Suppressor macrophage (primary cell): ENCODE data around the gene ZMIZ1.

ENCODE experiments used
- DNase-seq, 4 experiments: peaks; one replicate each; pipeline ENCODE4 v3.0.0-alpha.2; 2020 to 2022

ZMIZ1 gene

DNA sequence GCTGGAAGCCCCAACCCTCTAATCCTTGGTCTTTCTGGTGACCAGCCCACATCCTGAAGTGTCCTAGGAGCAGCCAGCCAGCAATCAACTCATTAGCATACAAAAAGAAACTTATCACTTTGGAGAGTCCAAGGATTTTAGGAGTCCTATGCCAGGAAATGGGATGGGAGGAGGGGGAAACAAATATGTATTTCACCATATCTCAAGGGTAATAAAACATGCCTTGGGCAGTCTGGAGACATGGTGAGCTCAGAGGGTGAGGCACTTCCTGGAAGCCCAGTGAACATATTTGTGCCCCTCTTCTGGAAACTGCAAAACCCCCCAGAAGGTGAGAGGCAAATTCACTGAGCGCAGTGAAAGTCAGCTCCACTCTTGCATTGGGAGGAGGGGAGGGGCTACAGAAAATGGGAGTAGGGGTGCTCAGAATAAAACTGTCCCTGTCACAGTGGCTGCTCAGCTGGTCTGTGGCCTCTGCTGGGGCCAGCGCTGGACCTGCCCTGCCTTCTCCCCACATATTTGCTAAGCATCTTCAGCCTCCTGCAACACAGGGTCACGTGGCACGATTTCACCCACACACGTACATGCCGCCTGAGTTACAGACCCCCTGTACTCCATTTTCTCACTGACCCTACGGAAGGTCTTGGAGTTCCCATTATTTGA, 17.7 kb upstream of the ZMIZ1 start:
- no peak for DNase-seq

DNA sequence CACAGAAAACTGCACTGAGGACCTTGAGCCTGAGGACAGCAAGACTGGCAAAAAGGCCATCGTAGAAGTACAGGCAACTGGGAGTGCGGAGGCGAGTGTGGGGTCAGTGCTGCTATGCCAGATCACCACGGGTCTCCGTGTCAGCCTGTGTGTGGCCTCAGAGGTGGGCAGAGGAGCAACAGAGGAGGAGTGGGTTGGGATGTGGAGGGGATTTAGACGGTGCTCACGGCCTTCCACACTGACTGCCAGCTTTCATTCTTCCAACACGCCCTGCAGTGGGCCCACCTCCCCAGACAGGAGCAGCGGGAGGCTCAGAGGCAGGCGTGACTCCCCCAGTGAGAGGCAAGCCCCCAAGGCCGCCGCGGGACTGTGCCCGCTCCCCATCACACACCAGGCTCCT, 17.0 kb upstream of the ZMIZ1 start:
- DNase-seq = no peak

DNA sequence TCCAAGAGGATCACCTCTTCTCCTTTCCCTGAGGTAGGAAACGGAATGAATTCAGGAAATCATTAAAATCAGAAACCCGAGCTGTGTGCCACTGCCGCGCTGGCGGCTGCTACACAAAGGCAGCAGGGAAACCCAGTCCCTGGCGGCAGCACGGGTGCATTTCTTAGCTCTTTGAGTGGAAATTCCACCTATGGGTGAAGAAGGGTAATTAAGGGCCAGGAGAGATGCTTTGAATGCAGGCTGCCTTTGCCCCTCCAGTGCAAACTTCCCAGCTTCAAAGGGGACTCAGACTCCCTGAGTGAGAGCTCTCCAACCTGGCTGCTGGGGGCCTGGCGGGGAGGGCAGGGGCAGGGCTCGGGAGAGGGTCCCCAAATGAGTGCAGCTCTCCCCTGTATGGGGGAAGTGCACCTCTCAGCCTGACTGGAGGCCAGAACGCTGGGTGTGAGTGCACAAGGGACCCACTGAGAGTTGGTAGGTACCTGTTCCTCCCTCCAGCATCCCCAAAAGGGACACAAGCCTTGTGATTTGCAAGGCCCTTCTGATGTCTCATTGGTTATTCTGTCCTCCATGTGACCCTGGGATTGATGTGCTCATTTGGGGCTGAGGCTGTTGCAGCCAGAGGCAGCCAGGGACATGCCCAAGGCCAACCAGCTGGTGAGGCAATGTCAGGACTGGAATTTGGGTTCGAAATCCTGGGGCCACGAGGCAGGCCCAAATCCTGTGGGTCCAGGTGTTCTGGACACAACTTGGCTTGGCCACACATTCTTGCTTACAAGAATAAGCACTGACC, 16.3 kb upstream of the ZMIZ1 start:
- DNase-seq = peak; percentile 42 to 69 (median 62)

DNA sequence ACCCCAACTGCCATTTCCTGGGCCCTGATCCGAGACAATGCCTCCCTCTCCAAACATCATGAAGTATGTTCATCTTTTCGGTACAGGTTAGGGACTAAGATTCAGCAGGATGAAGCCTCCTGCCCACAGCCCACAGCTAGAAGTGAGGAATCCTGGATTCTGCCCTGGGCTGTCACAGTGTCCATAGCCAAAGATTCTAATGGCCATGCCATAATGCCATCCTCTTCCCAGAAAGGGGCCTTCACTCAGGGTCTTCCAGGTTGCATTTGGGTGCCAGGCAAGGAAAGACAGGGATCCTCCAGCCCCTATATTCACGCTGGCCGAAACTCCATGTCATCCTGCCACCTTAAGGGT, 15.7 kb upstream of the ZMIZ1 start:
- DNase-seq = no peak

DNA sequence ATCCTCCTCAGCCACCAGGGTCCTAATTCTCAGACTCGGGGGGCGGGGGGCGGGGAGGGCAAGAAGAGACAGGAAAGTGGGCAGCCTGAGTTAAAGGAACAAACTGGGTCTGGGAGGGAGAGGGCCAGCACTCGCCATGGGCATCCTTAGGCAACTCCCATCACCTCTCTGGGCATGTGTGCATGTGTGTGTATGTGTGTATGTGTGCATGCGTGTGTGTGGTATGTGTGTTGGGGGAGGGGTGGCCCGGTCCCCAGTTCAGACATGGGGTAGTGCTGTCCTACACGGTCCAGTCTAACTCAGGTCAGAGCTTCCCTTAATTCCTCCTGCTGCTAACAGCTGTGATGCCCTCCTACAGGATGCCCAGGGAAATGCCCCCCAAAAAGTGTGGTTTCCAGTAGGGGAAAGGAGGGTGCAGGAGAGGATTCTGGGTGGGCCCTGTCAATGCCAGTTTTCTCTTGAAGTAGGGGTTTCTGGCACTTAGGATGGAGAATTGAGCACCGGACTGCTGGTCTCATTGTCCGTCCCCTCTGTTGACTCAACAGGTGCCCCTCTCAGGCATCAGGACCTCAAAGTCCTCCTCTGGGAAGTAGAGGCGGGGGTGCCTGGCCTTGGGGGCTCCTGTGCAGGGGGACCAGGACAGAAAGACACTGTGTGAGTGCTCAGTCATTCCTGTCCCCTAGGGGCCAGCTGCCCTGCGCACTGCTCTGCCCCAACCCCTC, 15.1 kb upstream of the ZMIZ1 start:
- DNase-seq = no peak

DNA sequence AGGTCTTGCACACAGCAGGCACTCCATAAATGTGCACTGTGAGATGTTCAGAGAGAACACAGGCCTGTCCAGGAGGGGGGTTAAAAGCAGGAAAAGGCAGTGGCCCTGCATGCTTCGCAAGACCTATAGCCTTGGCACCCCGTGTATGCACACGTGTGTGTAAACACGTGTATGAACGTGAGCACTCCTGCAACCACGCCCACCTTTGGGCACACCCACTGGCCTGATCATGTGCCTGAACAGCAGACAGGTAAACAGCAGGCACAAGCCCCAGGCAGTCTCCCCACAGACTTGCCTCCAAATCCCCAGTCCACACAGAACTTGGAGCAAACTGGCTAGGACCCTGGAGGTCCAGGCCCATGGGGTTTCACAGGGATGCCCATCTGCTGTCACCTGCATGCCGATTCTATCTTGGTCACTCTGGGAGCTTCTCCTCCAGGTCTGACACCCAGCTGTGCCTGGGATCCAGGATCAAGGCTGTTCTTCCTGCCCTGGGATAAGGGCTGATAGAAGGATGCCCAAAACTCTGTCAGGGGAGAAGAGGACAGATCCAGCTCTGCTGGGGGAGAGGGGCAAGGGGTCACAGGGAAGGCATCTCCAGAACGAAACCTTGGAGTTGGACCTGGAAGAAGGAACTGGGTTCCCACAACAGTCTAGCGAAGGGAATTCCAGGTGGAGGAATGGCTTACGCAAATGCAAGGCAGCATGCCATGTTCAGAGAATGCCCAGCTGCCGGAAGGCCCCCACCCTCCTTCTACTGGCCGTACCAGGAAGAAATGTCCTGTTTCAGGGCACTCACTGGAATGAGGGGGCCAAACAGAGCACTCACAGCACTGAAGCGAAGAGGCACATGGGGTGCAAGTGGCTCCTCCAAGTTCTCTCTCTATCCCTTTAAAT, 14.3 kb upstream of the ZMIZ1 start:
- no peak for DNase-seq

DNA sequence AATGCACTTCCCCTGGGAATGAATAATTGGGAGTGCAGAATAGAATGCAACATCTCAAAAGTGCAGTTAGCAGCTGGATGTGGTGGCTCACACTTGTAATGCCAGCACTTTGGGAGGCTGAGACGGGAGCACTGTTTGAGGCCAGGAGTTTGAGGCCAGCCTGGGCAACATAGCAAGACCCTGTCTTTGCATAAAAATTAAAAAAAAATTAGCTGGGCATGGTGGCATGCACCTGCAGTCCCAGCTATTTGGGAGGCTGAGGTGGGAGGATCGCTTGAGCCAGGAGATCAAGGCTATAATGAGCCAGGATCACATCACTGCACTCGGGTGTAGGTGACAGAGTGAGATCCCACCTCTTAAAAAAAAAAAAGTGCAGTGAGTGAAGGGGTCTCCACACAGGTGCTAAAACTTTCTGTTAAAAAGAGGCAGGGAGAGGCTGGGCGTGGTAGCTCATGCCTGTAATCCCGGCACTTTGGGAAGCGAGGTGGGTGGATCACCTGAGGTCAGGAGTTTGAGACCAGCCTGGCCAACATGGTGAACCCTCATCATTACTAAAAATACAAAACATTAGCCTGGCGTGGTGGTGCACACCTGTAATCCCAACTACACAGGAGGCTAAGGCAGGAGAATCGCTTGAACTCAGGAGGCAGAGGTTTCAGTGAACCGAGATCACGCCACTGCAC, 13.5 kb upstream of the ZMIZ1 start:
- no peak for DNase-seq

DNA sequence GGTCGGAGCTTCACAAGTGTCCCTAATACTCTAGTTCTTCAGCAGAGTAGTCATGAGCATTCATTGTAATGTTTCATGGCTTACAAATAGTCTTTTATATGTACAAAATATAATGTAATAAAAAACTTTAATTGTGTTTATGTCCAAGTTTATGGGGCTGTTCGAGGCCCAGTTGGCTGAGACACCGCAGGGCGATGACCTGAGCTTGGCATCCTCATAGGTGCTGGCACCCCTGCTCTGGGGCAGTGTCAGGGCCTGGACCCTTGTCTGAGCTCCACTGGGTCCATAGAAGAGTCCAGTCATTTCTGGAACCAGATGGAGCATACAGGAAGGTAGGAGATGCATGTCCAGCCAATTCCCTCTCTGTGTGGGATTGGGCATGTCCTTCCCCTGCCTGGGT, 12.9 kb upstream of the ZMIZ1 start:
- no peak for DNase-seq

DNA sequence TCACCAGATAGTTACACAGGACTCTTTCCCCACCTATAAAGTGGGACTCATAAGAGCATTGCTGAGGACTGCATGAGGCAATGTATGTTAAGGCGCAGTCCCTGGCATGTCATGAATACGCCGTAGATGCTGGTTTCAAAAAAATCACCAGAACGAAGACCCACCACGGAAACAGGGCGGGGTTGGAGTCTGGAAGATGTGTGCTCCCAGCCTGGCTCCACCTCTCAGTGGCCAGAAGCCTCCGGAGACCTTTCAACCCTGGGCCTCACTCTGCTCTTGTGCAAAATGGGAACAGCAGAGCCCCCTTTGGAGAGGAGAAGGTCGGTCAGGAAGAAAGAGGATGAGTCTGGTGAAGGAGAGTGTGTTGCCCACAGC, 12.4 kb upstream of the ZMIZ1 start:
- DNase-seq = peak in 1 of 4 experiments; percentile 1

DNA sequence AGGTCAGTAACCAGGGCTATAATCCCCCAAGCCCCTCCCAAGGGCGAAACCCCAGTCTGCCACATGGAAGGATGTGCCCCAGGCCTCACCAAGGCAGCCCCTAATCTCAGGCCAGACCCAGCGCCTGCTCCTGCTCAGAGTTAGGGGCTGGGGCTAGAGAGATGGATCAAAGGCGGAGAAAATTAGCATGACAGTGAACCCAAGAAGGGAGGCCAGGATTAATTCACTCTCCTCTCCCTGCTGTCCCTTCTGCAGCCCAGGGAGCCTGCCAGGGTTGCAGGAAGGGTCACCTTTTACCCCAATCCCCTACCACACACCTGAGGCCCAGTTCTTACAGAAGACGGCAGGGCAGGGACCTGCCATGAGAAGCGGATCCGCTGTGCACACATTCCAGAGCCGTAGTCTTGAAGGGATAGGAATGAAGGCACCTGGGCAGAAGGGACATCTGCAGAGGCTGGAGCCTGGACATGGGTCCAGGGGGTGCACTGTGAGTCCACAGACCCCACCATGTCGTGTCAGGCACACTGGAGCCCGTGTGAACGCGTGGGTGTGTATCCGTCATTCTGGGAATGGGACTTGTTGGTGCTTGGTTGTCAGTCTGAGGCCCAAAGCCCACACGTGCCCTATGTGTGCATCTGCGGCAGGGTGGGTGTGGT, 11.9 kb upstream of the ZMIZ1 start:
- DNase-seq = peak in 1 of 4 experiments; percentile 2

DNA sequence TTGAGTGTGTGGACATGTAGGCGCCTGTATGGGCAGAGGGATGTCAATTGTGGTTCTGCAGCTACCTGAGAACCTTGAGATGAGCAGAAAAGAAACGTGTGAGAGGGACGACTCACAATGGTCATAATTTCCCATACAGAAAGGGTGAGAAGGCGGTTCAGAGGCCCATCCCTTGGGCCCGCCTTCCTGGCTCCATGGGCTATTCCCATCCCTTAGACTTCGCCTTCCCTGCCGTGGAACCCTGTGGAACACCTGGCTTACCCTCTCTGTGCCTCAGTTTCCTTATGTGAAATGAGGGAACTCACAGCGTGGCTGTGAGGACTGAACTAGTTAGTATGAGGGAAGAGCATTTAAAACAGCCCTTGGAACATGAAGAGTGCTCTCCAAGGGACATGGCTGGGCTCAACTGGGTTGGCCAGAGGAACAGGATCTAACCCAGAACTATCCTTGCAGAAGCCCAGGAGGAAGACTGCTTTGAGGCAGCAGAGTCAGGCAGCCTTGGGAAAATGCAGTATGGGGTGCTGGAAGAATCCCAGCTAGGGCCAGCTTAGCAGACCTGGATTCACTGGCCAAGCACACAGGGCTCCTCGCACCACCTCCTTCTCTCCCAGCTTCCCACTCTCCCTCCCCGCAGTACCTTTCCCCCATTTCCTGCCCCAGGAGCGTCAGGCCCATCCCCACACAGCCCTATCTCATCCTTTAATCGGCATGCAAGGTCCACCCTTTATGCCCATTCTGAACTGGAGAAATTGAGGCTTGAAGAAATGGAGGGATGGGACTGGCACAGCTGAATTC, 11.1 kb upstream of the ZMIZ1 start:
- DNase-seq = no peak

DNA sequence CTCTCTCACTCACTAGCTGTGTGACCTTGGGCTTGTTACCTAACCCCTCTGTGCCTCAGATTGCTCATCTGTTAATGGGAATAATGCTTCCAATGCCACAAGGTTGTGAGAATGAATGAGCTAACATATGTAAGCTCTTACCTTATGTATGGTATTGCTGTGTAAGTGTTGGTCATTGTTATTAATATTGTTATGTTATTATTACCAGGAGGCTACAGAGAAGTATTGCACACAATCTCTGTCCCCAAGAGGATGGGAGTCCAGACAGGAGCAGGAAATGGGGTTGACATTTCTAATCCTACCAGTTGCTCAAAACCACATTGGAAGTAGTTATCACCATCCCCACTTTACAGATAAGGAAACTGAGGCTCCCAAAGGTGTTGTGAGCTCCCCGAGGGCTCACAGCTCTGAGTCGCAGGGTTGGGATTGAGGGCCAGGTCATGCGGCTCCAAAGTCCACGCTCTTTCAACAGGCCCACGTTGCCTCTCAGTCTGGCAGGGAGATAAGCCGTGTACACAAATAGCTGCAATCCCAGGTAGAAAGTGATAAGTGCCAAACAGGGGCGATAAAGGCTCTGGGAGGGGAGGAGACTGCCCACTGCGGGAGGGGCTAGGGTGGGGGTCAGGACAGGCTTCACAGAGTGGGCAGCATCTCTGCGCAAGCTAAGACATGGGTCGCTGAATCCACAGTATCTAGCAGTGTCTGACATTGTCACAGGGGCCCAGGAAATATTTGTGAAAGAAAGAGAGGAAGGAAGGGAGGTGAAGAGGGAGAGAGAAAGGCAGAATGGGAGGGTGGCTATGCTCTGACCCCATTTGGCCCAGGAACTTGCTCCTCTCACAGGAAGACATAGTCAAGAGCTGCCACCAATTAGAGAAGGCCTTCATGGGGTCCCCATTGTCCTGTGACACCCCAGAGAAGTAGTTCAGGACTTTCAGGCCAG, 9.6 kb upstream of the ZMIZ1 start:
- no peak for DNase-seq

DNA sequence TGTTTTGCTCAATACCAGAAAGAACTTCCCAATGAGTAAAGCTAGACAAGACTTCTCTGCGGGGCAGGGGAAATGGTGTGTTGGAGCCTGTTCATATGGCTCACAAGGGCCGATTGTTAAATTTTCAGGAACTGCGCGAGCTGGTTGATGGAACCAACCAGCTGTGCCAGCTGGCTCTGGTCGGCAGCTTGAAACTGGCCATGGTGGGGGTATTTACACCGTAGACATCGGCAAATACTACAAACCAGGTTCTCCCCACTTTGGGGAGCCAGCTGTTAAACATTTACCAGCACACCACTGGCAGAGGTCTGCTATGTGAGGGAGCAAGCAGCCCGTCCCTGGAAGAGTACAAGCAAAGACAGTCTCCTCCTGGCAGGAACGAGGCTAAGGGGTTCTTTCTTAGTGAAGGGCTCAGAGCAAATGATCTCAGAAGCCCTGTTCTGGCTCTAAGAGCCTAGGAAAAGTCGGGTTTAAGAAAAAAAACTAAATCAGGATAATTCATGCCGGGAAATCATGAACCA, 8.8 kb upstream of the ZMIZ1 start:
- peak in 3 of 4 experiments; percentile 48 to 62 (median 57) for DNase-seq

DNA sequence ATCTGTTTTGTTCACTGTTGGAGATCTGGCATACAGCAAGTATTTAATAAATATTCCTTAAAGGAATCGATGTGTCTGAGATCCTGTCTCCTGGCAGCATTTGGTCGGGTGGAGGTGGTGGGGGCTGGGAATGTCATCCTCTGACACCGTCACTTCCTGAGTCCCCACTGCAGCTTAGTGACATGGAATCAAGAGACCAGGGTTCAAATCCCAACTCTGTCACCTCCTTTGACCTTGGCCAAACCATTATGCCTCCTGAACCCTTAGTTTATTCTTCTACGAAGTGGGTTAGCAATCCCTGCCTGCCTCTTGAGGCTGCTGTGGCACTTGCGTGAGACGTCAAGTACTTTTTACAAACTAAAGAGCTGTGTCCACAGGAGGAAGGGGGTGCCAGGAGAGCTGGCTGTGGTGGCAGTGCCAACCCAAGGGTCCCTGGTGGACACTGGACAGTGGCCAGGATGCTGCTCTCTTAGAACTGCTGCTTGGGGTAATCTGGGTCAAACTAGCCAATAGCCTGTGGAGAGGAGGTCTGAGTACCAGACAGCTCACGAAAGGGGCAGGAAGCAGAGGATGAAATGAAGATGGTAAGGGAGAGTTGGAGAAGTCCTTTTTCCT, 8.0 kb upstream of the ZMIZ1 start:
- DNase-seq = no peak

DNA sequence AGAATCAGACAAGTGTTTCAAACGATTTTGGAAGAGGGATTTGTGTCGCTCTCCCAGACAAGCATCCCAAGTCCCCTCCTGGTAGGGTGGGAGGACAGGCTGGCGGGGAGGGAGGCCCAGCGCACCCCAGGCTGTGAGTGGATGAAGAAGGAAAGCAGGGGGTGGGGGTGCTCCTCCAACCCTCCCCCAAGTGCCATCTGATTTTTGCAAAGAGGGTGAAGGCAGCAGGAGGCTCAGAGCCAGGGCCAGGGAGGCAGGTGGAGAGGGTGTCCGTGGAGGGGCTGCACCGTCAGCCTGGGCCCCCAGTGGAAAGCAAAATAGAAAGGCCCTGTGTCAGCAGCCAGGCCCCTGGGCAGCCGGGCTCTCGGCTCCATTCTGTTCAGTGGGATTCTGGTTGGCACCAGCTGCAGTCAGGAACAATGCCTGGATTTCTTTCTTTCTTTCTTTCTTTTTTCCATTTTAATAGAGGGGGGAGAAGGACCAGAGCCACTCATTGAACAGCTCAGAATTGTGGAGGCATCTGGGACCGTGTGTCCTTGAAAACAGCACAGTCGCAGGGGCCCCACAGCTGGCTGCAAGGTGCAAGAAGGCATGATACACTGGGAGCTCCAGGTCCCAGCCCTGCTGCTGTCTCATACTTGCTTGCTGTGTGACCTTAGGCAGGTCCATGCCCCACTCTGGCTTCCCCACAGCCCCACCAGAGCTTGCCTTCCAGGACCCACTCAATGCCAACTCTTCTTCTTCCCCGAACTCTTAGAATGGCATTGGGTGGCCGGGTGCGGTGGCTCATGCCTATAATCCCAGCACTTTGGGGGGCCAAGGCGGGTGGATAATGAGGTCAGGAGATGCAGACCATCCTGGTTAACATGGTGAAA, 7.1 kb upstream of the ZMIZ1 start:
- no peak for DNase-seq

DNA sequence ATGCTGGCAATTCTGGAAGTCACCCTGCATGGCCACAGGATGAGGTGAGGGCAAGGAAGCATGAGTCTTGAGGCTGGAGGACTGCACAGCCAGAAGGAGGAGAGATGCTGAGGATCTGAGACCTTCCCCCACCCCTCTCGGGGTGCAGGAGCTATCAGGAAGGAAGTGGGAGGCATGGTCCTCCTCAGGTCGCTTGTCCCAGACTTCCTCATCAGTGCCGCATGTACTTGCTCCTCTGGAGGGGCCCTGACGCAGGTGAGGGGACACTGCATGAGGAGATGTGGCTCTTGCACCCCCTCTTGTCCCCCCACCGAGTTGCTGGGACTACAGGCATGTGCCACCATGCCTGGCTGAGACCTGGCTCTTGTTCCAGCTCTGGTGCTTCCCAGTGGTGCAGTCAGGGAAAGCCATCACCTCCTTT, 5.7 kb upstream of the ZMIZ1 start:
- no peak for DNase-seq

DNA sequence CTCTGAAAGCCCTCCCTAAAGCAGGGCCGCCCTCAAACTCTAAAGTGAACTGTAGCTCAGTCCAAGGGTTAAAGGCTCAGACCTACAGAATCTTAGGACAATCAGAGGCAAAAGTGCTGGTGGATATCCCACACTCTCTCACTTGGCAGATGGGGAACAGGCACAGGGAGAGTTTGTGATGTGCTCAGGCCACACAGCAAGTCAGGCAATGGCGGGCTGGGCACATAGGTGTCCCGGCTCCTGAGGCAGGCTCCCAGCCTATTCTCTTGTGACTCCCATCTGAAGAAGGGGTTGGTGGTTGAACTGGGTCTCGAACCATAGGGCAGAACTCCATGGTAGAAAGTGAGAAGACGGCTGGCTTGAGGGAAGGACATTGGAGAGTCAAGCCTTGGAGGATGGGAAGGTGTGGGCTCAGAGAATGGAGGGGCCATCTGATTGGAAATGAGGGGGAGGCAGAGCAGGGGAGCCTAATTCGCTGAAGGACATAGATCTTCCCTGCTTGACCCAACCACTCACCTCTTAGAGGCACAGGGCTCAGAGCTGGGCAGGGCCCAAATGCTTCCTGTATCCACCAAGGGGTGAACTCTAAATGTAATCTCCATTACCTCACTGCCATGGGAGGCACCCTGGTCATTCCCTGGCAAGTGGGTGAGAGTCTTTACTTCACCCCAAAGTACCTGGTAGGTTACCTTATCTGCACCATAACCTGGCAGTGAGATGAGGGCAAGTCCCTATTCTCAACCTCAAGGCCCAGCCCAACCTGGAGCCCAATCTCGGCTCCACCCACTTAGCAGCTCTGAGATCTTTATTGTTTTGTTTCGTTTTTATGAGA, 4.9 kb upstream of the ZMIZ1 start:
- no peak for DNase-seq
